ENCODE measurements around the gene PI4K2A. TPM values are rescaled to one million over a fixed set of nuclear protein-coding genes. Genes with fewer than 3 reads are reported as not detected.

Gene PI4K2A
- total and polyA plus RNA-seq, 2 of the 13 experiments (the other 11 are each of a cell fraction or from before 2014, with no cell fraction given), result 10.9 to 14.3 TPM

GRCh38 chr10:97632949-97633884, 7.3 kb upstream of the PI4K2A start, which contains the start of gene MORN4 (continued):
- peak; percentile 44; the same call in 1 of the 2 replicates for TF ChIP-seq ZNF574 (CRISPR knock-in tag; IDR thresholded peaks at IDR 0.05)
- no peak for TF ChIP-seq ZNF180 (CRISPR knock-in tag; IDR thresholded peaks at IDR 0.05; ENCODE audit: borderline replicate concordance, low read depth)
- 0 out of 2 replicates have a peak, but pooled peaks have one; percentile 11 for TF ChIP-seq JUND (CRISPR knock-in tag; IDR thresholded peaks at IDR 0.05)
- no peak for TF ChIP-seq HNRNPK (IDR thresholded peaks at IDR 0.05; ENCODE audit: low read depth, low read length, poor library complexity, severe bottlenecking)
- TF ChIP-seq TP53 (CRISPR knock-in tag; conservative IDR thresholded peaks at IDR 0.05), result no peak
- TF ChIP-seq, protein P1, sequence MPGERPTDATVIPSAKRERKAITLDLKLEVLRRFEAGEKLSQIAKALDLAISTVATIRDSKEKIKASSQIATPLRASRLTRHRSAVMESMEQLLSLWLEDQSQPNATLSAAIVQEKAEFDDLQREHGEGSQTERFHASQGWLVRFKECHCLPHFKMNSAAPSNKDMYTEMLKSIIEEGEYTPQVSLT (CRISPR knock-in tag; IDR thresholded peaks at IDR 0.05; ENCODE audit: borderline replicate concordance, low read depth), result no peak
- TF ChIP-seq GATAD1 (CRISPR knock-in tag; IDR thresholded peaks at IDR 0.05), result peak; percentile 82
- peak; percentile 56; the same call in 1 of the 2 replicates for TF ChIP-seq SIN3A (IDR thresholded peaks at IDR 0.05; ENCODE audit: borderline replicate concordance, low read depth, low read length)
- TF ChIP-seq, protein P2, sequence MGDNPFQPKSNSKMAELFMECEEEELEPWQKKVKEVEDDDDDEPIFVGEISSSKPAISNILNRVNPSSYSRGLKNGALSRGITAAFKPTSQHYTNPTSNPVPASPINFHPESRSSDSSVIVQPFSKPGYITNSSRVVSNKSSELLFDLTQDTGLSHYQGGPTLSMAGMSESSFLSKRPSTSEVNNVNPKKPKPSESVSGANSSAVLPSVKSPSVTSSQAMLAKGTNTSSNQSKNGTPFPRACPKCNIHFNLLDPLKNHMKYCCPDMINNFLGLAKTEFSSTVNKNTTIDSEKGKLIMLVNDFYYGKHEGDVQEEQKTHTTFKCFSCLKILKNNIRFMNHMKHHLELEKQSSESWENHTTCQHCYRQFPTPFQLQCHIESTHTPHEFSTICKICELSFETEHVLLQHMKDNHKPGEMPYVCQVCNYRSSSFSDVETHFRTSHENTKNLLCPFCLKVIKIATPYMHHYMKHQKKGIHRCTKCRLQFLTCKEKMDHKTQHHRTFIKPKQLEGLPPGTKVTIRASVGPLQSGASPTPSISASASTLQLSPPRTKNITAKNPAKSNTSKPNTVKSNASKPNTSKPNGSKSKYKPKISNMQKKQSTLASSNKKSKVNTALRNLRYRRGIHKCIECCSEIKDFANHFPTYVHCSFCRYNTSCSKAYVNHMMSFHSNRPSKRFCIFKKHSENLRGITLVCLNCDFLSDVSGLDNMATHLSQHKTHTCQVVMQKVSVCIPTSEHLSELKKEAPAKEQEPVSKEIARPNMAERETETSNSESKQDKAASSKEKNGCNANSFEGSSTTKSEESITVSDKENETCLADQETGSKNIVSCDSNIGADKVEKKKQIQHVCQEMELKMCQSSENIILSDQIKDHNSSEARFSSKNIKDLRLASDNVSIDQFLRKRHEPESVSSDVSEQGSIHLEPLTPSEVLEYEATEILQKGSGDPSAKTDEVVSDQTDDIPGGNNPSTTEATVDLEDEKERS (CRISPR knock-in tag; IDR thresholded peaks at IDR 0.05), result peak; percentile 70; the same call in 1 of the 2 replicates
- TF ChIP-seq HNRNPL (IDR thresholded peaks at IDR 0.05; ENCODE audit: low read depth, low read length), result peak; percentile 76; the same call in 1 of the 2 replicates
- TF ChIP-seq ZBTB43 (CRISPR knock-in tag; conservative IDR thresholded peaks at IDR 0.05), result 0 out of 2 replicates have a peak, but pooled peaks have one; percentile 10
- TF ChIP-seq PHF8 (CRISPR knock-in tag; IDR thresholded peaks at IDR 0.05), result peak; percentile 62
- peak; percentile 88 for TF ChIP-seq NR2C2 (CRISPR knock-in tag; IDR thresholded peaks at IDR 0.05; ENCODE audit: borderline replicate concordance)
- 0 out of 2 replicates have a peak, but pooled peaks have one; percentile 68 for TF ChIP-seq LBX2 (CRISPR knock-in tag; IDR thresholded peaks at IDR 0.05; ENCODE audit: borderline replicate concordance)
- TF ChIP-seq MYC (CRISPR knock-in tag; IDR thresholded peaks at IDR 0.05; ENCODE audit: borderline replicate concordance), result no peak
- TF ChIP-seq ZNF83 (CRISPR knock-in tag; IDR thresholded peaks at IDR 0.05; ENCODE audit: borderline replicate concordance), result peak; percentile 67; the same call in 1 of the 2 replicates
- peak; percentile 18; the same call in 1 of the 2 replicates for TF ChIP-seq FOXK2 (IDR thresholded peaks at IDR 0.05)
- TF ChIP-seq GATA4 (IDR thresholded peaks at IDR 0.05; ENCODE audit: borderline replicate concordance, low read depth), result 0 out of 2 replicates have a peak, but pooled peaks have one; percentile 21
- no peak for TF ChIP-seq JUN (CRISPR knock-in tag; IDR thresholded peaks at IDR 0.05)
- TF ChIP-seq PHF20 (CRISPR knock-in tag; IDR thresholded peaks at IDR 0.05), result peak; percentile 67; the same call in 1 of the 2 replicates
